MG63 (cell line): ENCODE measurements around the gene ROR2. TPM values are rescaled to one million over a fixed set of nuclear protein-coding genes. Genes with fewer than 3 reads are reported as not detected.

ENCODE experiments used
- DNase-seq: peaks from one replicate; pipeline ENCODE4 v3.0.0-alpha.2; 2020
- H3K27me3 ChIP-seq: fragments of 250-450 bp; sonication (Bioruptor Pico); 2 replicates; pipeline ENCODE4 v1.5.1; 2020; ENCODE audit warnings: mild to moderate bottlenecking, moderate library complexity
- H3K36me3 ChIP-seq: fragments of 250-450 bp; sonication (Bioruptor Pico); 2 replicates; pipeline ENCODE4 v1.5.1; 2020; ENCODE audit warnings: mild to moderate bottlenecking, moderate library complexity
- H3K4me3 ChIP-seq: fragments of 250-450 bp; sonication (Bioruptor Pico); 2 replicates; pipeline ENCODE4 v1.5.1; 2020; ENCODE audit warnings: mild to moderate bottlenecking, moderate library complexity
- H3K9me3 ChIP-seq: fragments of 250-450 bp; sonication (Bioruptor Pico); 2 replicates; pipeline ENCODE4 v1.5.1; 2020; ENCODE audit warnings: mild to moderate bottlenecking, moderate library complexity
- total RNA-seq: library from RNA; depleted of rRNA; stranded (reverse); fragments of >200 nt; shearing (Covaris generic); gene quantifications from 2 replicates; pipeline ENCODE4 v1.2.3, GENCODE V29; 2014; ENCODE audit warnings: low replicate concordance

Gene ROR2
- total RNA-seq, 1 experiment from 2014 or later = 0.20 TPM

- no peak for DNase-seq
- no peak overlapping the region for H3K4me3 ChIP-seq
Measured at GRCh38 chr9:91757782-91758181, 192.2 kb downstream of the ROR2 start.

GRCh38 chr9:91756510-91756780 lies 193.6 kb downstream of the ROR2 start:
- Histone ChIP-seq H3K4me3 (no peak overlapping the region), H3K27me3 (no peaks in the 10 kb centered on the region), H3K9me3 (no peaks in the 10 kb centered on the region), H3K36me3 (no peaks in the 10 kb centered on the region)
- no peak for DNase-seq

More at GRCh38 chr9:91757782-91758181, 192.2 kb downstream of the ROR2 start:
- Histone ChIP-seq H3K36me3 (no peaks in the 10 kb centered on the region), H3K9me3 (no peaks in the 10 kb centered on the region; the same call in 1 of the 2 replicates), H3K27me3 (no peaks in the 10 kb centered on the region)

GRCh38 chr9:91755761-91756509 lies 194.1 kb downstream of the ROR2 start:
- Histone ChIP-seq H3K4me3 (no peak overlapping the region), H3K9me3 (no peaks in the 10 kb centered on the region), H3K27me3 (no peaks in the 10 kb centered on the region), H3K36me3 (no peaks in the 10 kb centered on the region)
- DNase-seq = no peak

- Histone ChIP-seq H3K27me3 (no peaks in the 10 kb centered on the region), H3K4me3 (no peak overlapping the region), H3K9me3 (no peaks in the 10 kb centered on the region), H3K36me3 (no peaks in the 10 kb centered on the region)
- DNase-seq = no peak
Measured at GRCh38 chr9:91753711-91754110, 196.3 kb downstream of the ROR2 start.

GRCh38 chr9:91751922-91752321 lies 198.1 kb downstream of the ROR2 start:
- H3K4me3 ChIP-seq = no peak overlapping the region
- H3K9me3 ChIP-seq = no peaks in the 10 kb centered on the region
- no peaks in the 10 kb centered on the region for H3K36me3 ChIP-seq
- no peaks in the 10 kb centered on the region for H3K27me3 ChIP-seq
- no peak for DNase-seq

- H3K4me3 ChIP-seq = no peak overlapping the region
- DNase-seq = no peak
Measured at GRCh38 chr9:91750343-91750742, 199.7 kb downstream of the ROR2 start.

GRCh38 chr9:91746904-91747303 lies 203.1 kb downstream of the ROR2 start:
- no peaks in the 10 kb centered on the region for H3K9me3 ChIP-seq
- no peak overlapping the region for H3K4me3 ChIP-seq
- DNase-seq = peak; percentile 67
- H3K36me3 ChIP-seq = no peaks in the 10 kb centered on the region
- no peaks in the 10 kb centered on the region for H3K27me3 ChIP-seq

More at GRCh38 chr9:91750343-91750742, 199.7 kb downstream of the ROR2 start:
- Histone ChIP-seq H3K36me3 (no peaks in the 10 kb centered on the region), H3K27me3 (no peaks in the 10 kb centered on the region), H3K9me3 (no peaks in the 10 kb centered on the region)

GRCh38 chr9:91746357-91746756 lies 203.7 kb downstream of the ROR2 start:
- Histone ChIP-seq H3K9me3 (no peaks in the 10 kb centered on the region), H3K27me3 (no peaks in the 10 kb centered on the region), H3K36me3 (no peaks in the 10 kb centered on the region), H3K4me3 (no peak overlapping the region)
- DNase-seq = peak; percentile 79

GRCh38 chr9:91744114-91744513 lies 205.9 kb downstream of the ROR2 start:
- DNase-seq = no peak
- no peak overlapping the region for H3K4me3 ChIP-seq
- no peaks in the 10 kb centered on the region for H3K36me3 ChIP-seq
- no peaks in the 10 kb centered on the region for H3K9me3 ChIP-seq
- H3K27me3 ChIP-seq = no peaks in the 10 kb centered on the region

- Histone ChIP-seq H3K36me3 (no peaks in the 10 kb centered on the region), H3K27me3 (no peaks in the 10 kb centered on the region), H3K4me3 (no peak overlapping the region), H3K9me3 (no peaks in the 10 kb centered on the region)
- DNase-seq = peak; percentile 81
Measured at GRCh38 chr9:91741522-91741921, 208.5 kb downstream of the ROR2 start.

GRCh38 chr9:91740701-91741100 lies 209.3 kb downstream of the ROR2 start:
- no peaks in the 10 kb centered on the region for H3K36me3 ChIP-seq
- no peaks in the 10 kb centered on the region for H3K9me3 ChIP-seq
- no peak overlapping the region for H3K4me3 ChIP-seq
- DNase-seq = peak; percentile 71
- H3K27me3 ChIP-seq = no peaks in the 10 kb centered on the region

- Histone ChIP-seq H3K27me3 (no peaks in the 10 kb centered on the region), H3K36me3 (no peaks in the 10 kb centered on the region), H3K9me3 (no peaks in the 10 kb centered on the region), H3K4me3 (no peak overlapping the region)
- no peak for DNase-seq
Measured at GRCh38 chr9:91736898-91737601, 213.0 kb downstream of the ROR2 start.

- Histone ChIP-seq H3K36me3 (no peaks in the 10 kb centered on the region), H3K27me3 (no peaks in the 10 kb centered on the region), H3K4me3 (no peak overlapping the region), H3K9me3 (no peaks in the 10 kb centered on the region)
- no peak for DNase-seq
Measured at GRCh38 chr9:91736311-91736710, 213.7 kb downstream of the ROR2 start.

GRCh38 chr9:91735049-91735448 lies 215.0 kb downstream of the ROR2 start:
- Histone ChIP-seq H3K27me3 (no peaks in the 10 kb centered on the region), H3K4me3 (no peak overlapping the region), H3K9me3 (no peaks in the 10 kb centered on the region), H3K36me3 (no peaks in the 10 kb centered on the region)
- no peak for DNase-seq

- peak; percentile 56 for DNase-seq
- no peaks in the 10 kb centered on the region for H3K27me3 ChIP-seq
Measured at GRCh38 chr9:91734371-91734981, 215.6 kb downstream of the ROR2 start.

GRCh38 chr9:91733006-91733624 lies 216.9 kb downstream of the ROR2 start:
- no peaks in the 10 kb centered on the region for H3K27me3 ChIP-seq
- H3K4me3 ChIP-seq = no peak overlapping the region
- DNase-seq = no peak
- no peaks in the 10 kb centered on the region for H3K36me3 ChIP-seq
- H3K9me3 ChIP-seq = no peaks in the 10 kb centered on the region

More at GRCh38 chr9:91734371-91734981, 215.6 kb downstream of the ROR2 start:
- Histone ChIP-seq H3K4me3 (no peak overlapping the region), H3K9me3 (no peaks in the 10 kb centered on the region), H3K36me3 (no peaks in the 10 kb centered on the region)
